Fibroblast of villous mesenchyme (primary cell): ENCODE data around the gene LRRIQ1. TPM values are rescaled to one million over a fixed set of nuclear protein-coding genes. Genes with fewer than 3 reads are reported as not detected.

ENCODE experiments used
- DNase-seq: peaks from one replicate; pipeline ENCODE4 v3.0.0-alpha.2; 2010; ENCODE audit warnings: low read depth
- H3K4me3 ChIP-seq: 2 replicates; pipeline ENCODE4 v1.5.1; 2011; ENCODE audit warnings: low read depth, mild to moderate bottlenecking, low read length
- CTCF ChIP-seq: IDR thresholded peaks from 2 replicates; pipeline ENCODE4 v1.5.1; 2012; ENCODE audit warnings: low read depth, mild to moderate bottlenecking, low read length; ENCODE audit not compliant: insufficient read depth
- total RNA-seq: library from RNA; depleted of rRNA; stranded (reverse); fragments of >200 nt; gene quantifications from 2 replicates; pipeline ENCODE4 v1.2.3, GENCODE V29; 2012

Gene LRRIQ1
- total RNA-seq, 1 donor, result under 0.01 TPM

- no peak overlapping the region for H3K4me3 ChIP-seq
- no peak for TF ChIP-seq CTCF
- no peak for DNase-seq
Observed at GRCh38 chr12:85277900-85278597, 241.9 kb downstream of the LRRIQ1 start.

- DNase-seq, result no peak
- TF ChIP-seq CTCF, result no peak
- no peak overlapping the region for H3K4me3 ChIP-seq
Observed at GRCh38 chr12:85278598-85279448, 242.7 kb downstream of the LRRIQ1 start.

- DNase-seq, result no peak
- no peak for TF ChIP-seq CTCF
- peak overlapping the region; percentile 43 for H3K4me3 ChIP-seq
Observed at GRCh38 chr12:85279449-85280164, 243.5 kb downstream of the LRRIQ1 start.

GRCh38 chr12:85280165-85280983, 244.2 kb downstream of the LRRIQ1 start, which contains the start of gene ALX1:
ALX1 (plus strand) TSS chr12:85280220; CDS start chr12:85280262, 42 bp downstream.
- peak within 1 kb of the TSS; percentile 43 for H3K4me3 ChIP-seq
- no peak for TF ChIP-seq CTCF
- DNase-seq, result peak; percentile 16

GRCh38 chr12:85280984-85281630, 245.0 kb downstream of the LRRIQ1 start:
- peak overlapping the region; percentile 43 for H3K4me3 ChIP-seq
- no peak for DNase-seq
- TF ChIP-seq CTCF, result no peak
